TTC549 (cell line): ENCODE measurements around the gene GIPC3.

ENCODE experiments used
- FAIRE-seq: peaks from 2 replicates; lab custom pipeline; 2012; peaks lifted over from hg19 to GRCh38; lab: Jason Lieb, UNC

GIPC3 gene

DNA sequence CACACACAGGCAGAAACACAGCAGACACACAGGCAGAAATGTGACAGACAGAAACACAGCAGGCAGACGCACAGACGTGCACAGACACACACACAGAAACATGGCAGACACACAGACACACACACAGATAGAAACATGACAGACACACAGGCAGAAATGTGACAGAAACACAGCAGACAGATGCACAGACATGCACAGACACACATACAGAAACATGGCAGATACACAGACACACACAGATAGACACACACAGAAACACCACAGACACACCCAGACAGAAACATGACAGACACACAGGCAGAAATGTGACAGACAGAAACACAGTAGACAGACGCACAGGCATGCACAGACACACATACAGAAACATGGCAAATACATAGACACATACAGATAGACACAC lies 20.1 kb downstream of the GIPC3 start:
- FAIRE-seq = no peak

DNA sequence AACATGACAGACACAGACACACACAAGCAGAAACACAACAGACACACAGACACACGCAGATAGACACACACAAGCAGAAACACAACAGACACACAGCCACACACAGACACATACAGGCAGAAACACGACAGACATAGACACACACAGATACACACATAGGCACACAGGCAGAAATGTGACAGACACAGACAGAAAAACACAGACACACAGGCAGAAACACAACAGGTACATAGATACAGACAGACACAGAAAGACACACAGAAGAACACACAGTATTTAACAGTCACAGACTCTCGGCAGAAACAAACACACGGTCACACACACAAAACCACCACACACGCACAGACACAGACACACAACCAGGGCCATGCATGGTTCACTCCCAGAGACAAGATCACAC lies 20.5 kb downstream of the GIPC3 start:
- no peak for FAIRE-seq

DNA sequence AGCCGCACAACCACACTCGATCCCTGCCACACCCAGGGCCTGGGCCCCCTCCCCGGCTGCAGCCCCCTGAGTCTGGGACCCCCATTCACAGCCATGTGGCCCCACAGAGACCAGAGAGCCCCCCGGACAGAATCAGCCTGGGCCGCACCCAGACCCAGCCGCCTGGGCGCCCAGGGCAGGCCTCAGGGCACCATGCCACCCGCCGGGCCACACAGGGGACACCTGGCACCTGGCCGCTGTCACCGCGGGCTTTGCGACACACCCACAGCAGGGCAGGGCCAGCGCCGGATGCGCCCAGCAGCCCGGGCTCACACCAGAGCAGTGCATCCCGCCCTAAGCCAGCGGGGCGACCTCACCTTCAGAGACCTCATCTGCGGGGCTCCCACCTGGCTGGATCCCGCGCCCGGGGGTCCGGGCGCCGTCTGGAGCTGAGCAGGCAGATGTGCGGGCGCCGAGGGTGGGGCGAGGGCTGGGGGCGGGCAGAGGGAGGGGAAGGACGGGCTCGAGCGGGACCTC lies 21.0 kb downstream of the GIPC3 start:
- no peak for FAIRE-seq

DNA sequence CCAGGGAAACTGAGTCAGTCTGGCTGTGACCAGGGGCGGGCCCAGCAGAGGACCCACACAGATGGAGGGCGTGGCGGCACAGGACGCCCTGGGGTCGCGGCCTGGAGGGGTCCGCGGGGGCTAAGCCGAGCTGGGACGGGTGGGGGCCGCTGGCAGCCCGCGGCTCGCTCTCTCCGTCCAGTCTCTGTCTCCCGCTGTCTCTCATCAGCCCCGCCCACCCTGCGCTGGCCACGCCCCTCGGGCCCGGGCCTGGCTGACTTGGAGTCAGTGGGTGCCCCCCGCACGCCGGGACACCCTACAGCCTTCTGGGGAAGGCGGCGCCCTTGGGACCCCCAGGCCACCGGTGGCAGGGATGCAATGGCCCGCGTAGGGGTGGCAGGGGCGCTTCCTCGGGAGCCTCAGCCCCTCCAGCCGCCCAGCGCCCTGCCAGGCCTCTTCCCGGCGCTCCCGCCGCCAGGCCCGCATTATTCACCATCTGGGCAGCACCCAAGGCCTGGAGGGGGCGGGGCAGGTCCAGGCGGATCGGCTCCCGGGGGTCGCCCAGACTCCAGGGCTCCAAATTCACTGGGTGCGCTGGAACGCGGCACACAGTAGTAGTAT lies 21.5 kb downstream of the GIPC3 start, which contains the start of gene TBXA2R:
TSS of gene TBXA2R (minus strand) at position 186 of the 600 bp plus-strand sequence. CDS start 6,241 bp downstream, outside the sequence.
- no peak for FAIRE-seq

DNA sequence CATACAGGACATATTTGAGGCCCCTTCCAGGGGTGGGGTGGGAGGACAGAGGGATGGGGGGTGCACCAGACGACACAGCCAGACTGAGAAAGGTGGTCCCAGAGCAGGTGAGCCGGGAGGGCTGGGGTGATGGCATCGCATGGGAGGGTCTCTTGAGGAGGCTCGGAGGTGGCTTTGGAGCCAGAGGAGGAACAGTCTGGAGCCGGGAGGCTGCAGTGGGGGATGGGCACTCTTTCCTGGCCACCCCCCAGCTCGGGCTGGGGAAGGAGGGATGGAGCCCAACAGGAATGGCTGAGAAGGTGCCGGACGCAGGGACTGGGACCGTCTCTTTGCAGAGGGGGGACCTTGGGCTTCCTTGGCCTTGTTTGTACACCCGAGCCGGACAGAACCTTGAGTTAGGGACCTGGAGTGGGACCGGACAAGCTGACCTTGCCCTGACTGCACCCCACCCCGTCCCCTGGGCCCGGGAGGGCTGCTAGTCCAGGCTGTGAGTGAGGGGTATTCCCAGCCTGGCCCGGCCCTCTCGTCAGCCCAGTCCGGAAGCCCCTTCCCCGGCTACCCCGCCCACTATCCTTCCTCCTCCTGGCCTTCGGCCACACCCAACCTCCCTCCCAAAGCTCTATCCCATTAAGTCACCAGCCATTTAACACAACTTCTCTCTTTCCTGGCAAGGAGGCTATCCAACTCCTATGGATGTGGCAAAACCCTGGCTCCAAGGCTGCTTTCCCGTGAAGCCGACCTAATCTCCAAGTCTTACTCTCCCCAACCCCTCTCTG lies 22.2 kb downstream of the GIPC3 start:
- no peak for FAIRE-seq

DNA sequence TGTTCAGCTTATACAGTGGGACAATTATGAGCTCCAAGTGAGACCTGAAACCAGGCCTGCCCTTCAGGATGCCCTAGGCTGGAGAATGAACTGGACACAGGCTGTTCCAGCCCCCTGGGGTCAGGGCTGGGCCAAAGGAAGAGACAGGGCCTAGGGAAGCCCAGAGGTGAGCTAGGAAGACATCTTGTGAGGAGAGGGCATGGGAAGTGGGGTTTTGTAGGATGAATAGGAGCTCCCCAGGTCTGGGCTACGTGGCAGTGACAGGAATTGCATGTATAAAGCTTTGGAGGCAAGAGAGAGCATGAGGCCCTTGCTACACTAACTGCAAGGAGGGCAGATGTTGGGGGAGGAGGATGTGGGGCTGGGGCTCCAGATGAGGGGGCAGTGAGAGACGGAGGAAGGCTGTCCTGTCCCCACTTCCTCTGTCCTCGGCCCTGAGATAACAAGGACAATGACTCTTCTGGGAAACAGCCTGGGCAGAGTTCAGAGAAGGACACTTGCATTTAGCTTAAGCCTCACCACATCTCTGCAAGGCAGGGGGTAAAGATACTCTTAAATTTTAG lies 22.9 kb downstream of the GIPC3 start:
- no peak for FAIRE-seq

DNA sequence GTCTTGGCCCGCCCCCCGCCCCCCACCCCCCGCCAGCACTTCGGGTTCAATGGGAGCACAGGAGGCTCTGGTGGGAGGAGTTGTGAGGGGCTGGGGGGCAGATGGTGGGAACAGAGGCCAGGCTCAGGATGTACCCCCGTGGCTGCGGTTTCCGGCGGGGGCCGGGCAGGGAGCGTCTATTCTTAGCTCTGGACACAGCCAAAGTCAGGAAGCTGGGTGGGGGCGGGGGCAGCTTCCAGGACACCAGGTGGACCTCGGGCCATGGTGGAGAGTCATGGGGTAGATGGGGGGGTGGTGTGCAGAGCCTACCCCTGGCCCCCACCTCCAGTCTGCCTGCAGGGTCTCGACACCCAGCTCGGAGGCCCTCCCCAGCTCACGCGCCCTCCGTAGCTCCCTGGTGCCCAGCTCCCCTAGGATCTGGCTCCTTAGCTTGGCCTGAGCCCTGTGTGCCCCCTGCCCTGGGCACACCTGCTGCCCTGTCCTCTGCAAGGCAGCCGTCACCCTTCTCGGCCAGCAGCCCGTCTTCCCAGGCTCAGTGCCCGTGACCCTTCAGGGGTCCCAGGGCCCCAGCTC lies 23.6 kb downstream of the GIPC3 start:
- FAIRE-seq = no peak

DNA sequence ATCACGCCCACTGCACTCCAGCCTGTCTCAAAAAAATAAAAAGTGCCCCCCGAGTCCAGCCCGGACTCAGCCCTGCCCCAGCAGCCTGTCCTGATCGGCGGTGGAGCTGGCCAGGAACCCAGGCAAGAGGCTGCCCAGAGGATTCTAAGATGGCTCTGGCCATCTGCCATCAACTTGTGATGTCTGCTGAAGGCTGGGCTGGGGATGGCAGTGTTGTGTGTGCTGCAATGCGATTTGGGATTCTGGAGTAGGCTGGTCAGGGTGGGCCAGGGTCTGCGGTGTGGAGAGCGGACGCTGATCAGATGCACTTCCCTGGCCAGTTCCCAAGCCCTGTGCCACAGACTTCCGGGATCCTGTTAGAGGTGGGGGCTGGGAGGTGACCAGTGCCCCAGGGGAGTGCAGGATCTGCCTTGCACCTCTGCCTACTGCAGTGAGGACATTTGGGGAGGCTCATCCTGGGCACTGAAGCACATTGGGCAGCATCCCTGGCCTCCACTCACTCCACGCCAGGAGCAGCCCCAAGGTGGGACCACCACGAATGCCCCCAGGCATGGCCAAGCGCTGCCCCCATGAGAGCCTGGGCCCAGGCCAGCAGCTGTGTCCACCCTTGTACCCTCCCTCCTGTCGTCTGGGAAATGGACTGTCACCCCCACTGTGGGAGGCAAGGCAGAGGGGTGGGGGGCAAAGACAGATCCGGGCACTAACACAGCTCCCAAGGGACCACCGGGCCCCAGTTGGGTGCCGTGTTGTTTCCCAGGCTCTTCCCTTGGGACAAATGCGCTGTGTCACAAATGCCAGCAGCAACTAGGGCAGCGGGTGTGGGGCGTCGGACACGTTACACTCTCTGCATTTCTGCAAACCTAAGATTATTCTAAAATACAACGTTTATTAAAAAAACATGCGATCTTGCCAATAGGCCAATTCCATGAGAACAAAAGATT lies 24.8 kb downstream of the GIPC3 start:
- no peak for FAIRE-seq

DNA sequence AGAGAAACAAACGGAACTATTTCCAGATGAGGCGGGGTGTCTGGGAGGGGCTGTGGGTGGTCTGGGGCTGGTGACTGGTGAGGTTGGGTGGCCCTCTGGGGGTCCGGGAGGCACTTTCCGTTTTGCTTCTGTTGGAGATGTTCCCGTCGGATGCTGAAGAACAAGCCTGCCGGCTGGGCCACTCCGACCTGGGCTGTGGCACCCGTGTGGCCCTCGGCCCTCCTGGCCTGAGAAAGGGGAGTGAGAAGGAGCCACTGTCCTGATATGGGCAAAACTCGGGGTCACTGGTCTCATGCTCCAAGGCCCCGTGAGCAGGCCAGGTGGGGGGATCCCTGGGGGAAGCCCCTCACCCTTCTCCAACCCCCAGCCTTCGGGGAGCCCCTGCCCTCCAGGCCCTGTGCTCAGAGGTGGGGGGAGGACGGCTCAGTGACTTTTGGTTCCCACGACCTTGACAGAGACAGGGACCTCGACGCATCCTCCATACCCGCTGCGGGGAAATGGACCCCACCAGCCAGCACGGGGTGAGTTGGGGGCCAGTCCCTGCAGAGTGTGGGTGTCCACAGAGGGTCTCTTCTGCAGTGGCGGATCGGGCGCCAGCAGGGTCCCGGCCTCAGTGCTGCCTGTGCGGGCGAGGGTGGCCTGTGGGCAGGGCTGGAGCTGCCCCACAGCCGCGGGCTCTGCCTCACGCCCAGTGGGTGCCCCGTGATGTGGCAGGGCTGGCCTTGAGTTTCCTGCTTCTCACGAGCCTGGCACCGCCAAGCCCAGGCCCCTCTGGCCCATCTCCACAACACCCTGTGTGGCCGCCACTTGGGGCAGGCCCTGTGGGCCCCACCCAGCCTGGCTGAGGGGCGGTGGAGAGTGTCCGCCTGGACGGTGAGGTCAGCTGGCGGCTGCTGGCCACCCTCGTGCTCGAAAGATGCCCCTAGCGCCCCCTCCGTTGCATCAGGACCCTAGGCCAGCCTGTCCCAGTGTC lies 25.8 kb downstream of the GIPC3 start:
- no peak for FAIRE-seq

DNA sequence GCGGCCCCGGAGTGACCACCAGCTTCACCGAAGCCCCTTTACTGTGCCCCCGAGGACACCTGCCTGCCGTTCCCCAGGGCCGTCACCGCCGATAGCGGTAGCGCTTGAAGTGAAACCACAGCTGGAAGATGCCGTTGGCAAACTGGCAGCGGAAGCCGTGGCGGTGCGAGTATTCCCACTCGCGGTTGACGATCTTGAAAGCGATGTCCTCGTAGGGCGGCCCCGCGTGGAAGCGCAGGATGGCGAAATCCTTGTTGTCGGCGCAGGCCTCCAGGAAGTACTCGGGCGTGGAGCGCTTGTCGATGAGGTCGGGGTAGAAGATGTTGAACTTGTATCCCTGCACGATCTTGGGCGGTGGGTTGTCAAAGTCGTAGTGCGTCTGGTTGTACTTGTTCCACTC lies 26.6 kb downstream of the GIPC3 start:
- no peak for FAIRE-seq

DNA sequence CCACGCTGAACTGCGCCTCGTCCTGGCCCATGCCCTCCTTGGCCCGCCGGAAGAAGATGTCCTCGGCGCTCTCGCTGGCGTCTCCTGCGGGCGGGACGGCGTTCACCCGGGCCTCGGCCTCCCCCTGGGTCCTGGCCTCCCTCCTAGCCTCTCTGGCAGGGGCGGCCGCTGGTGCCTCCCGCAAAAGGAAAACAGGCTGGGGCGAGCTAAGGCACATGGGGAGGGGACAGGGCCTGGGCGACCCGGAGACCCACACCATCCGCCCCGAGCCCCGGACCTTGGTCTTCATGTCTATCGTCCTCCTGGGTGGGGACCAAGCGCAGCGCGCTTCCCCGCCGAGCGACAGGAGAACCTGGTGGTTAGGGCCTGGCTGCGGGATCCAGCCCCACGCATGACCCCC lies 27.1 kb downstream of the GIPC3 start:
- FAIRE-seq = no peak

DNA sequence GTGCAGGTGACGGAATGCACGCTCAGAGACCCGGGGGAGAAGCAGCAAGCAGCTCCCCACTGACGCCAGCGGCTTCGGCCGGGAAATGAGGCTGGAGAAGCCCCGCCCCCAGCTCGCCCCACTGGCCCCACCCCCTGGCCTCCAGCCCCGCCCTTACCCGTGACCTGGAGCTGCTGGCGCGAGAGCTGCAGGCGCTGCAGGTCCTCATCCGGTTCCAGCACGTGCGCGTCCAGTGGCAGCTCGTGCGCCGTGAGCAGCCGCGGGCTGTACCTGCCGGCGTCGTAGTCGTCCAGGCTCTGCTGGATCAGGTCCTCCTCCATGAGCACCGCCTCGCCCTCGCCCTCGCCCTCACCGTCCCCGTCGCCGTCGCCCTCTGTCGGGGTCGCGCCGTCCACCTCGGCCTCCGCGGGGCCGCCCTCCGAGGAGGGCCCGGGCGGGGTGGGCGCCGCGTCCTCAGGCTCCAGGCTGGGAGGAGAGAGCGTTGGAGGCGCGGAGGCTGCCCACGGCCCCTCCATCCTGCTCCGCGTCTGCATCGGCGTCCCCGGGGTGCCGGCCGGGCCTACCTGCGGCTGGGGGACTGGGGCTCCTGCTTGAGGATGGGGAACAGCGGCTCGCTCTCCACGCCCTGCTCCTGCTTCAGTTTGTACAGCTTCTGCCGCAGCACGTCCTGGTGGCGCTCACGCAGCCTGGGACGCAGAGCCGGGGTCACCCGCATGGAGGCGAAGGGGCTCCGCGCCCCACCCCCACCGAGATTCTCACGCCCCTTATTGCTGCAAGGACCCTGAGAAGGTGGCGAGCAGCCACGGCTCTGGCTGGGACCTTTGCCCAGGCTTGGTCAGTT lies 27.8 kb downstream of the GIPC3 start:
- no peak for FAIRE-seq

DNA sequence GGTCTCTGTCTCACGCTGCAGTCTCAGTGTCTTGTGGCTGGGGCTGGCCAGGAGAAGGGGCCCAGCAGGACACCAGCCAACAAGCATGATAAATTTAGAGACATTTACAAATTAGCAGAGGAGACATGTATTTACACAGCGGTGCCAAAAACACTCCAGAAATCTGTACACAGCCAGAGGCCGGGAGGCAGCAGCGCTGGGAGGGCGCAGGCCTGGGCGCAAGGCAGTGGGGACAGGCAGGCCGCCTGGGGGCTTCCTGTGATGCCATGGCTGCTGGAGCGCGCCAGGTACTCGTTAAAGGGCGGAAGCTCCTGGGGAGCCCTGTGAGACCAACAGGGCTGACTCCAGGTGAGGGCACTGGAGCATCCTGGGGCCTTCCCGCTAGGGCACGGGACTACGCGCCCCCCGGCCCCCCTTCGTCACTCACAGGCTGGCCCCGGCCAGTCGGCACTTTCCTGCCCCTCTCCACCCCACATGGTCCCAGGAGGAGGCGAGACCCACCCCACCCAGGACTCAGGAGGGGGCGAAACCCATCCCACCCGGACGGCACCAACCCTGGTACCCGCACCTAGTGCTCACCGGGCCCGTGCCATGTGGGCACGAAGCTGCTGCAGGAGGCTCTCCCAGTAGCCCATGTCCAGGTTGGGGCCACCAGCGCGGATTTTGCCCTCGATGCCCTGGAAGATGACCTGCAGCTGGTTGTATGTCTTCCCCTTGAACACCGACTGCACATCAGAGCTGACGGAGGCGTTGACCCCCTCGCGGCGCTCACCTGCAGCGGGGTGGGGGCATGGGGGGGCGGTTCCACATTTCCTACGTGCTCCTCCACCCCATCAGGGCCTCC lies 28.8 kb downstream of the GIPC3 start:
- FAIRE-seq = no peak

DNA sequence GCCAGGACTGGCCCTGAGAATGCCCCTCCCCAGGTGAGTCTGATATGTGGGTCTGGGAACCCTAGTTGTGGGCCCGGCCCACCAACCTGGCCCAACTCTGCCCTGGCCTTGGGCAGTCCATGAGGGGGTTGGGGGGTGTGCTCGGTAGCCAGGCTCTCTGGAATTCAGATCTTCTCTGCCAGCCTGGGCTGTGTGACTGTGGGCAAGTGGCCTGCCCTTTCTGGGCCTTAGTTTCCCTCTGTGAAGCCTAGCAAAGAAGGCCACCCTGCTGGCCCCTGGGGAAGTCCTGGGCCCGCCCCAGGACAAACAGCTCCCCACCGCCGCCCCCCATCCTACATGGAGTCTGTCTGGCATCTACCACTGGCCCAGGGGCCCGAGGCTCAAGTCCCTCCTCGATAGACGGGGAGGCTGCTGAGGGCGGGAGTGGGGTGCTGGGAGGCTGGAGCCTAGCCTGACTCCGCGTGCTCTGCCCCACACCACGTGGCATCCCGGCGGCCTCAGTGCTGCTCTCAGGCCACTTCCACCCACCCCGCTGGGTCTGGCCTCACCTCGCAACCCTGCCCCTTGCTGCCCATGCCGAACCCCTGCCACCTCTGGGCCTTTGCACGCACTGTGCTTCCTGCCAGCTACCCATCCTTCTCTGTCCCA lies 29.7 kb downstream of the GIPC3 start:
- no peak for FAIRE-seq

DNA sequence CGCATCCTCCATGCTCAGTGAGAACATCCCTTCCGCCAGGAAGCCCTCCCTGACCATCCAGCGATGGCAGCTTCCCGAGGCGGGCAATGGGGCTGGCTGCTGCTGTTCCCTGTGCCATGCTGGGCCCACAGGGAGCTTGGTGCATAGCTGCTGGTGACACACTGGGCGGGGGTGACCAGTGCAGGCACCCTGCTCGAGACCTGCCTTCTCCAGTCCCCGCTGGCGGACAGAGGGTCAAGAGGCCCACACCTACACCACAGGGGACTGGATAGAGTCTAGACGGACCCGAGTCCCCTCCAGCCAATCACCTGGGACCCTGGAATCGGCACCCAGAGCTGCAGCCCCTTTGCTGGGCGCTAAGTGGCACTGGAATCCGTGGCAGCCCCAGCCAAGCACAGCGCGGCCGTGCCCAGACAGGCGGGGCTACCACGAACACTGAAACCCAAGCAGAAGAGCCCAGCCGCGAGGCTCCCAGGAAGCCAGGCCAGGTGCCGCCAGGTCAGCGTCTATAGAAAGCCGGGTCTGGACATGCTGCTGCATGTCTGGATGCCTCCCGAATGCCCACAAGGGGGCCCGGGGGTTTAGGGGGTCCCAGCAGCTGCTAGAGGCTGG lies 30.4 kb downstream of the GIPC3 start:
- FAIRE-seq = no peak

DNA sequence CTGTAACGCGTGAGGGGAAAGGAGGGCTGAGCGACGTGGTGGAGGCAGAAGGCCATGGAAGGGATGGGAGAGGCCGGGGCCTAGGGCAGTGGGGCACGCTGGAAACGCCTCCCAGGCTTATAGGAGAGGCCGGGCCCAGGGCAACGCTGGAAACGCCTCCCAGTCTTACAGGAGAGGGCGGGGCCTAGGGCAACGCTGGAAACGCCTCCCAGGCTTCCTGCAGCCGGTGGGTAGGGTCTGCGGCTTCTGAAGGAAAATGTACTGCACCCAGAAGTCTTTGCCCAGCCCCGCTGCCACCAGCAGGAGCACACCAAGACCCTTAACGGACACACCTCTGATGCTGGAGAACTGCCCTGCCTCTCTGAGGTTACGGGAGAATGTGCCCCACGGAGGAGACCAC lies 32.2 kb downstream of the GIPC3 start:
- no peak for FAIRE-seq

DNA sequence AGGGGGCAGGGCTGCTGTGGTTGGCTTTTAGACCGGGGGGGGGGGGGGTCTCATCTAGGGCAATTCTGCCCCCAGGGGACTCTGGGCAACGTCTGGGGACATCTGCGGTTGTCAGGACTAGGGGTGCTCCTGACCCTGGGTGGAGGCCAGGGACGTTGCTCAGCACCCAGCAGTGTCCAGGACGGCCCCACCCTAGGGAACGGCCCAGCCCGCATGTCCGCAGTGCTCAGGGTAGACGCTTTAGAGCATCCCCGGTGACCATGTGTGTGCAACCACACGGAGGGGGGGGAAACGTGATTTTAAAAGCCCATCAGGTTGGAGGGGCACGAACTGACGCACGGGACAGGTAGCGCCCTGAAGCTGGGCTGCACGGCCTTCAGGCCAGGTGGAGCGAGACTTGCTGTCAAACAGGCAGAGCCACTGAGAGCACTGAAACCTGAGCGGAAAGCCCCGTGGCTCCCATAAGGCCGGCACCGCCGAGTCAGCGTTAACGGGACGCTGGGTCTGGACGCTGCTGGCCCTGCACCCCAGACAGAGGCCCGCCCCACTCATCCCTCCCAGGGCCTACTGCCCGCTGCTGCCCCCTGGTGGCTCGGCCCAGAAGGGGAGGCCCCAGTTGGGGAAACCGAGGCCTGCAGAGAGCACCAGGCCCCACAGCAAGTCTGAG lies 33.0 kb downstream of the GIPC3 start:
- FAIRE-seq = no peak
